ENCODE data around the gene TP53AIP1. TPM values are rescaled to one million over a fixed set of nuclear protein-coding genes. Genes with fewer than 3 reads are reported as not detected.
A peak's percentile ranks its signal among the peaks of the same experiment; 100 is the strongest.

Gene TP53AIP1
- total RNA-seq, 1 experiment from 2014 or later, result not detected

GRCh38 chr11:128902515-128903066 lies 40.1 kb downstream of the TP53AIP1 start:
- no peak for TF ChIP-seq CTCF (conservative IDR thresholded peaks at IDR 0.05)
- no peak overlapping the region for H2BK5ac ChIP-seq (ENCODE audit: insufficient read length, low read length)
- H3K27me3 Mint-ChIP-seq (ENCODE audit: low read depth), result peaks cover 97% of the 10 kb centered on the region
- no peak overlapping the region for H4K5ac ChIP-seq (ENCODE audit: insufficient read length, low read depth, low read length)
- no peak overlapping the region for H3K18ac ChIP-seq (ENCODE audit: insufficient read length, low read depth, low read length)
- H2AFZ ChIP-seq (ENCODE audit: low read length), result no peak overlapping the region
- no peak overlapping the region for H4K91ac ChIP-seq (ENCODE audit: insufficient read length, low read depth, low read length)
- no peak overlapping the region for H2BK15ac ChIP-seq (ENCODE audit: low read depth, low read length)
- H3K9me3 ChIP-seq (ENCODE audit: control insufficient read depth, low read depth, low read length), result no peaks in the 10 kb centered on the region
- no peak for DNase-seq
- H2BK120ac ChIP-seq (ENCODE audit: low read depth, low read length, poor library complexity, severe bottlenecking), result no peak overlapping the region
- peak overlapping the region; percentile 36 for H3K4me2 ChIP-seq (ENCODE audit: insufficient read depth, insufficient read length, low read length)
- peaks cover 63% of the 10 kb centered on the region for H3K27me3 ChIP-seq (ENCODE audit: insufficient read depth, low read length)
- H2AK5ac ChIP-seq (ENCODE audit: insufficient read length, low read length), result no peak overlapping the region
- H3K4me1 ChIP-seq (ENCODE audit: insufficient read depth, low read length), result peaks cover 2% of the 10 kb centered on the region; the same call in 1 of the 2 replicates
- no peaks in the 10 kb centered on the region for H3K79me1 ChIP-seq (ENCODE audit: insufficient read depth, low read depth, low read length, poor library complexity, severe bottlenecking)
- peaks cover 34 to 45% of the 10 kb centered on the region in 2 experiments for H3K4me1 Mint-ChIP-seq
- peaks cover 4% of the 10 kb centered on the region for H4K20me1 ChIP-seq (ENCODE audit: control insufficient read depth, insufficient read depth, insufficient read length)
- H3K14ac ChIP-seq (ENCODE audit: insufficient read depth, low read length), result no peak overlapping the region
- no peak overlapping the region for H3K56ac ChIP-seq (ENCODE audit: insufficient read length, low read depth, low read length)
- H3K23me2 ChIP-seq (ENCODE audit: insufficient read length, low read depth, low read length, poor library complexity, severe bottlenecking), result peaks cover 12% of the 10 kb centered on the region
- no CpG with 5 or more reads among the region's 10 CpGs for whole genome bisulfite sequencing (ENCODE audit: extremely low coverage, insufficient read length, low lambda C conversion rate)
- H3K4ac ChIP-seq (ENCODE audit: low read depth, low read length), result no peak overlapping the region
- no peak overlapping the region for H3T11ph ChIP-seq (ENCODE audit: low read length)
- no peaks in the 10 kb centered on the region for H3K79me2 ChIP-seq (ENCODE audit: insufficient read depth, low read length)
- no peaks in the 10 kb centered on the region for H3K36me3 Mint-ChIP-seq (ENCODE audit: insufficient read depth in 1 of 3, low read depth in 3 of 3)
- no peak overlapping the region for H2BK12ac ChIP-seq (ENCODE audit: insufficient read length, low read depth, low read length)
- H2BK20ac ChIP-seq (ENCODE audit: low read depth, low read length, poor library complexity, severe bottlenecking), result no peak overlapping the region
- no peak overlapping the region for H3K27ac ChIP-seq (ENCODE audit: insufficient read length, low read depth, low read length)
- no peak overlapping the region for H3K9ac ChIP-seq (ENCODE audit: extremely low read depth, insufficient read length, low read length)
- no peak overlapping the region for H3K27ac Mint-ChIP-seq
- no peak overlapping the region for H4K8ac ChIP-seq (replicated peaks; ENCODE audit: insufficient read length, low read depth, low read length)
- no peak overlapping the region for H3K23ac ChIP-seq (ENCODE audit: insufficient read length, low read depth, low read length)
- H3K4me3 Mint-ChIP-seq, result peak overlapping the region in 1 of 2 experiments; percentile 82; a peak in 3 of 5 replicates
- peaks cover 0 to 3% of the 10 kb centered on the region in 2 experiments; a peak in 3 of 5 replicates for H3K9me3 Mint-ChIP-seq
